HG02763 (cell line): ENCODE data around the gene PCNT.
"Not testable (repeated sequence)": the region's sequence is repeated elsewhere in the genome, so short reads cannot be mapped to it uniquely, and the experiment has no call there.

Source experiments
- ATAC-seq: cut with Tn5 transposase; IDR thresholded peaks from one replicate; pipeline ENCODE4 v1.9.1; 2021; ENCODE audit warnings: mild to moderate bottlenecking, moderate library complexity; ENCODE audit not compliant: unreplicated experiment

The PCNT gene

GRCh38 chr21:46357335-46357604, 33.3 kb downstream of the PCNT start:
- ATAC-seq = no peak

- no peak for ATAC-seq
Observed at GRCh38 chr21:46357684-46358425, 33.9 kb downstream of the PCNT start.

- no peak for ATAC-seq
Observed at GRCh38 chr21:46361176-46361575, 37.2 kb downstream of the PCNT start.

GRCh38 chr21:46361935-46362334, 38.0 kb downstream of the PCNT start:
- no peak for ATAC-seq

- ATAC-seq = no peak
Observed at GRCh38 chr21:46362946-46363345, 39.0 kb downstream of the PCNT start.

GRCh38 chr21:46363698-46364097, 39.7 kb downstream of the PCNT start:
- ATAC-seq = no peak

- ATAC-seq = no peak
Observed at GRCh38 chr21:46366091-46366490, 42.1 kb downstream of the PCNT start.

GRCh38 chr21:46366561-46366960, 42.6 kb downstream of the PCNT start:
- ATAC-seq = no peak

- ATAC-seq = no peak
Observed at GRCh38 chr21:46366966-46367365, 43.0 kb downstream of the PCNT start.

GRCh38 chr21:46368533-46369285, 44.8 kb downstream of the PCNT start:
- ATAC-seq = no peak

- no peak for ATAC-seq
Observed at GRCh38 chr21:46369520-46370235, 45.7 kb downstream of the PCNT start.

- ATAC-seq = no peak
Observed at GRCh38 chr21:46371204-46372013, 47.5 kb downstream of the PCNT start.

GRCh38 chr21:46372014-46372485, 48.1 kb downstream of the PCNT start:
- no peak for ATAC-seq

GRCh38 chr21:46372947-46373346, 49.0 kb downstream of the PCNT start:
- ATAC-seq = not testable (repeated sequence)

- no peak for ATAC-seq
Observed at GRCh38 chr21:46374761-46375389, 50.9 kb downstream of the PCNT start.

- ATAC-seq = no peak
Observed at GRCh38 chr21:46375560-46376230, 51.7 kb downstream of the PCNT start.

- ATAC-seq = no peak
Observed at GRCh38 chr21:46376231-46376628, 52.3 kb downstream of the PCNT start.

GRCh38 chr21:46376856-46377453, 53.0 kb downstream of the PCNT start:
- no peak for ATAC-seq

GRCh38 chr21:46377789-46378188, 53.8 kb downstream of the PCNT start:
- no peak for ATAC-seq

- no peak for ATAC-seq
Observed at GRCh38 chr21:46379105-46379504, 55.1 kb downstream of the PCNT start.
